ENCODE results near the gene NTF4.

Gene NTF4

GRCh38 chr19:49064768-49065611, at the start of gene NTF4:
Gene NTF4 (minus strand): TSS chr19:49064818. CDS start chr19:49061997, 2,821 bp downstream.
- DNase-seq = no peak

DNA sequence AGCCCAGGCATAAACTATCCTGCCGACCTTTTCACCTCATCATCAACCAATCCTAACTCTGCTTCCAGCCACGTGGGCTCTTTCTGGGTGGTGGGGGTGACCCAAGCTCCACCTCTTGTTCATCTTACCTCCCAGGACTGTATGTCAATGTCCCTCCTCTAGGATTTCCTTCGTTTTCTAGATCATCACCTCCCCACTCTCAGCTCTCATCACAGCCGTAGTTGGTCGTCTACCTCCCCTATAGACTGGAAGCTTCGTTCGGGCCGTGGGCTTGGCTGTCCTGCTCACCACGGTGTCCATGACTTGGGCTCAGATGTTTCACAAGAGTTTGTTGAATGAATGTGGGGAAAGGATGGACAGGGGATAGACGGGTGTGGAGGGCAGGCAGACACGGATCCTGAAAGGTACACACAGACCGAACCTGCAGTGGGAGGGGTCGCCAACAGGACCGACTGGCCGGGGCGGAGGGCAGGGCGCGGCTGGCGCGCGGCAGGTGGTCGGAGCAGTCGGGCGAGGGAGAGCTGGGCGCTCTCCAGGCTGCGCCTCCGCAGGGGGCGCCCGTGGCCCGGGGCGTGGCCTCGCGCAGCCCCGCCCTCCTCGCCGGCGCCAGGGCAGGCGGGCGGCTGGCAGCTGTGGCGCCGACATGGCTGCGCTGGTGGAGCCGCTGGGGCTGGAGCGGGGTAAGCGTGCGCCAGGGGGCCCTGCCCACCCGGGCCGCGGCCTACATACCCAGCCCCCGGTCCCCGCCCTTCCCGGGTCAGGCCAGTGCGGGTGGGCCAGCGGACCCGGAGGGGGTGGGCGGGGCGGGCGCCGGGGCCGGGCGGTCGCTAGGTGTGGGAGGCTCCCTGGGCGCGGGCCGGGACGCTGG, 49.4 kb upstream of the NTF4 start, which contains the start of gene LIN7B:
Gene LIN7B (plus strand): TSS at position 609 of the 868 bp plus-strand sequence. CDS start 35 bp downstream, at position 644.
- peak; percentile 4 for DNase-seq

DNA sequence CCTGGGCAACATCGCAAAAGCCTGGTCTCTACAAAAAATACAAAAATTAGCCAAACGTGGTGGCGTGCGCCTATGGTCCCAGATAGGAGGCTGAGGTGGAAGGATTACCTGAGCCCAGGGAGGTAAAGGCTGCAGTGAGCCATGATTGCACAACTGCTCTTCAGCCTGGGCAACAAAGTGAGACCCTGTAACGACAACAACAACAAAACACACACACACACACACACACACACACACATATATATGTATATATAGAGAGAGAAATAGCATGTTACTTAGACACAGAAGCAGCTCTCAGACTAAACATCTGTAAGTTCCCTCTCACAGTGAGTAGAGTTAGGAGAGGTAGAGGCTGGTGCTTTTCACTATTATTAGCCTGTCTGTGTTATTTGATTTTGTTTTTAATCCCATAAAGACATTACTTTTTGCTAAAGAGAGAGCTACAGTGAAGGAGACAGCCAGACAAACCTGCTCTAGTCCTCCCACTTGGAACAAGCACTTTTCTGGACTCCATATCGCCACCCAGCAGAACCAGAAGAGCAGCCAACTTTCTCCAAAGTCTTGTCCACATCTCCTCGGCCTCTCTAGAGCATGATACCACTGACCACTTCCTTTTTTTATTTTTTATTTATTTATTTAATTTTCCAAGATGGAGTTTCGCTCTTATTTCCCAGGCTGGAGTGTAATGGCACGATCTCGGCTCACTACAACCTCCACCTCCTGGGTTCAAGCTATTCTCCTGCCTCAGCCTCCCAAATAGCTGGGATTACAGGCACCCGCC, 46.8 kb upstream of the NTF4 start:
- no peak for DNase-seq

GRCh38 chr19:49110567-49110966, 45.9 kb upstream of the NTF4 start:
- no peak for DNase-seq

GRCh38 chr19:49109569-49110233, 45.1 kb upstream of the NTF4 start:
- DNase-seq = no peak

DNA sequence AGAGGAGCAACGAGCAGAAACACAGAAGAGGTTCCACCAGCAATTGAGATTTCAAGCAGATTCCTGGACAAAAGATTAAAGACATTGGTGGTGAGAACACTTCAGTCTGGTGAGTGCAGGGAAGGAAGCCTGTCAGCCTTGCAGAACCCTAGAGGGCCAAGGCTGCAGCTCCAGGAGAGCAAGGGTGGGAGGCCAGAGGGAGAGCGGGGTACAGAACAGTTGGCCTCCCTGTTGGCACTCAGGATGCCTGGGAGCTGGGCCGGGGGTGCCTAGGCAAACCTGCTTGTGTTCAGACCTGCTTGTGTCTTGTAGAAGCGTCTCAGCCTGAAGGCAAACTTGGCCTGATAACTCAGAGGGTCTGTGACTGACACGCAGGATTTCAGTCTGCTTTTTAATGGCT, 44.4 kb upstream of the NTF4 start:
- no peak for DNase-seq

DNA sequence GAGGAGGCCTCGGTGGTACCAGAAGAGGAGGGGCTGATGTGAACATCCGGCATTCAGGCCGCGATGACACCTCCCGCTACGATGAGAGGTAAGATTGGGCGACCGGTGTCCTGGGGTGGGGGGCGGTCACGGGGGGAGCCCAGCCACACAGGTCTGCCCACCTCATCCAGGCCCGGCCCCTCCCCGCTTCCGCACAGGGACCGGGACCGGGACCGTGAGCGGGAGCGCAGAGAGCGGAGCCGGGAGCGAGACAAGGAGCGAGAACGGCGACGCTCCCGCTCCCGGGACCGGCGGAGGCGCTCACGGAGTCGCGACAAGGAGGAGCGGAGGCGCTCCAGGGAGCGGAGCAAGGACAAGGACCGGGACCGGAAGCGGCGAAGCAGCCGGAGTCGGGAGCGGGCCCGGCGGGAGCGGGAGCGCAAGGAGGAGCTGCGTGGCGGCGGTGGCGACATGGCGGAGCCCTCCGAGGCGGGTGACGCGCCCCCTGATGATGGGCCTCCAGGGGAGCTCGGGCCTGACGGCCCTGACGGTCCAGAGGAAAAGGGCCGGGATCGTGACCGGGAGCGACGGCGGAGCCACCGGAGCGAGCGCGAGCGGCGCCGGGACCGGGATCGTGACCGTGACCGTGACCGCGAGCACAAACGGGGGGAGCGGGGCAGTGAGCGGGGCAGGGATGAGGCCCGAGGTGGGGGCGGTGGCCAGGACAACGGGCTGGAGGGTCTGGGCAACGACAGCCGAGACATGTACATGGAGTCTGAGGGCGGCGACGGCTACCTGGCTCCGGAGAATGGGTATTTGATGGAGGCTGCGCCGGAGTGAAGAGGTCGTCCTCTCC, 43.2 kb upstream of the NTF4 start:
- no peak for DNase-seq

DNA sequence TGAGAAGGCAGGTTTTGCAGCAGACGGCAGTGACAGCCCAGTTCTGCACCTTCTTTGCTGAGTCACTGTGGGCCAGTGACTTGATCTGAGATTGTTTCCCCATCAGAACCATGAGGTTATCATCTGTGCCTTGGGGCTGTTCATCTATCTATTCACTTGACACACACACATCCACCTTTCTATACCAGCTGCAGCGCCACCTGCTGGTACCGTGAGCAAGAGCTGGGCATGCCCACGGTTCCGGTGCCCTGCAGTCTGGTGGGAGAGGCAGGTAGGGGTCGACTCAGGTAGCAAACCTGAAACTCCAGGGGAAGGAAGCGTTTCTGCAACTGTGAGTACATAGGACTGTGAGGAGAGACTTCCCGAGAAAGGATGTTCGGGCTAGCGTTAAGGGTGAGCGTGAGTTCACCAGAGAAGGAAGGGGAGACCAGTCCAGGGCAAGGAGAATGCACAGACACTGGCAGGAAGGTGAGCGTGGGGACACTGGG, 42.1 kb upstream of the NTF4 start:
- DNase-seq = no peak

GRCh38 chr19:49104229-49104864, 39.7 kb upstream of the NTF4 start:
- no peak for DNase-seq

DNA sequence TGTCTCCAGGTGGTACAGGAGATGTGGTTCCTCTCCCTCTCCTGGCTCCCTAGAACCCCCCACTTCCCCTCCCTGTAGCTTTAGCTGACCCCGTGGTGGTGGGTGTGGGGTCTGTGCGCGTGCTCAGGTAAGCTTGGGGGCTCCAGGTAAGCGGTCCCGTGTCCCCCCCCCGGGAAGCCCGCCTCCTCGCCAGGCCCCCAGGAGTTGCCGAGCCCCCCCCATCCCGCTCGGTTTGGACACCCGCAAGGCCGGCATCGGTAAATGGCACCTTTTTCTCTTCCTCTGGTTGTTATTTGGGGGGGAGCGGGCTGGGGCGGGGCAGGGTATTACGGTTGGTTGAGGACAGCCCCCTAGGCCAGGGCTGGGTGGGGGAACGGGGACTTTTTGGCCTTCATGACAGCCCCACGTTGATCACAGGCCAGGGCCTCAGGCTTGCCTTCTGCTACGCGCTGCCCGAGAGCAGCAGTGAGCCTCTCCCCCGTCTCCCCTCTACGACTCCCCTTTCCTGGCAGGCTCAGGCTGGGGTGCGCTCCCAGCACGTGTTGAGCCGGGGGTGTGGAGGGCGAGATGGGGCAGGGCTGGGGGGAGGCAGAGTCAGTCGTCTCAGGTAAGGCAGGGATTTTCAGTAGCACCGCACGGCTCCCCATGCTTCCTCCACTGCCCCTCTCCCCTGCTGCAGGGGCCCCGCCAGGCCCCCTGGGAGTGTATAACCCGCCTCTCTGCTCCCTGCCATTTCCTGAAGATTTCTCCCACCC, 38.9 kb upstream of the NTF4 start:
- no peak for DNase-seq

DNA sequence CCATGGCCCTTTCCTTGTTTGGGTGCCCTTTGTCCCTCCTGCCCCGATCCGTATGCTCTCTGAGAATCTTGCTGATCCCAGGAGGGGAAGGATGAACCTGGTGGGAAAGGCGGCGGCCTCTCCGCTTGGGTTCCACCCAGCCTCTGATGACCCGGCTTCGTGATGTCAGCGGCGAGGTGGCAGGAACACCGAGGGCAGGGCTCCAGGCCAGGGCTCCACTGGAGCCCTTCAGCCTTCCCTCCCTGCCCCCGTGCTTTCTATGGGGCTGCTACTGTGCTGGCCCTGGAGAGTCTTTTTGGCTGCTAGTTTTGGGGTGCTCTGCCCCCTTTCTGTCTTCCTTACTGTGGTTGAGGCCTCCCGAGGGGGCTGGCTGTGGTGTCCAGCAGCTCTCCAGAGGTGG, 37.7 kb upstream of the NTF4 start:
- DNase-seq = no peak

GRCh38 chr19:49101160-49101559, 36.5 kb upstream of the NTF4 start:
- no peak for DNase-seq

GRCh38 chr19:49098795-49099194, 34.2 kb upstream of the NTF4 start:
- DNase-seq = no peak

- peak; percentile 8 for DNase-seq
These were observed 33.1 kb upstream of the NTF4 start for GRCh38 chr19:49097453-49098288.

- DNase-seq = no peak
These were observed 30.2 kb upstream of the NTF4 start for GRCh38 chr19:49094505-49095482.

DNA sequence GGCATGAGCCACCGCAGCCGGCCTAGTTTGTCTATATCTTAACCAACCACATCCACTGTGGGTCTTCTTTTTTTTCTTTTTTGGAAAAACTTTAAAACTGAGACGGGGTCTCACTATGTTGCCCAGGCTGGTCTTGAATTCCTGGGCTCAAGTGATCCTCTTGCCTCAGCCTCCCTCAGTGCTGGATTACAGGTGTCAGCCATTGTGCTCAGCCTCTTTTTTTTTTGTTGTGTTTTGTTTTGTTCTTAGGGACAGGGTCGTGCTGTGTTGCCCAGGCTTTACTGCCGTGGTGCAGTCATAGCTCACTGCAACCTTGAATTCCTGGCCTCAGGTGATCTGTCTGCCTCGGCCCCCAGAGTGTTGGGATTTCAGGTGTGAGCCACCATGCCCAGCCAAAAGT, 28.1 kb upstream of the NTF4 start:
- no peak for DNase-seq

DNA sequence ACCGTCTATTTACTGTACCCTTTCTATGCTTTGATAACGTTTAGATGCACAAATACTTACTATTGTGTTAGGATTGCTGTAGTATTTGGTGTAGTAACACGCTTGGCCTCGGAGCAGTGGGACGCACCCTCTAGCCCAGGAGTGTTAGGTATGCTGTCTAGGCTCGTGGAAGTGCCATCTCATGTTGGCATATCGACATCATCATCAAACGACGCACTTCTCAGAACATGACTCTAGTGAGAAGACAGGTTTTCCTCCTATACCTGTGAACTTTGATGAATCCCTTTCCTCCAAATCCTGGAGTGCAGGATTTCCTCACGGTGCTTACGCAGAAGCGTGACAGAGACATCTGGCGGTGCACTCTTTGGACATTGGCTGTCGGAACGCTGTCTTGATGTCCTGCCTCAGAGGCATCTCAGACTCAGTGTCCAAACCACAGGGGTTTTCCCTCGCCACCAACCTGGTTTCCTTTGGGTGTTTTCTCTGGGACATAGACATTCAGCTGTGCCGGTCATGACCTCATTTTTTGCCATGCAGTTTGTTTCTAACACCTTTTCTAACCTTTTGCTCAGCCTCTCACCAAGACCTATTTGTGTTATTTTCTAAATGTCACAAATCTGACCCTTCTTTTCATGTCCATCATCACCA, 26.9 kb upstream of the NTF4 start:
- DNase-seq = no peak
